Airway epithelial cell (primary cell): ENCODE results near the gene DUXB. TPM values are rescaled to one million over a fixed set of nuclear protein-coding genes. Genes with fewer than 3 reads are reported as not detected.

Experiments used
- total RNA-seq: library from RNA; depleted of rRNA; stranded (reverse); fragments of >200 nt; gene quantifications from 2 replicates; pipeline ENCODE4 v1.2.3, GENCODE V29; 2015

DUXB gene
- total RNA-seq, result not detected in 2 replicates

GRCh38 chr16:75701361-75701760 lies at the start of gene DUXB:
TSS of gene DUXB (minus strand) at chr16:75701461. CDS start at chr16:75701418, 43 bp downstream.

GRCh38 chr16:75726390-75726789 lies 25.1 kb upstream of the DUXB start, which contains the start of gene CPHXL:
TSS of gene CPHXL (minus strand) at chr16:75726490. CDS start at chr16:75726442, 48 bp downstream.

GRCh38 chr16:75676909-75677308 lies 24.4 kb downstream of the DUXB start, which contains the start of gene CPHXL2:
TSS of gene CPHXL2 (minus strand) at chr16:75677009. CDS start at chr16:75676999, 10 bp downstream.

GRCh38 chr16:75647492-75648264 lies 53.6 kb downstream of the DUXB start, which contains the start of the genes KARS1 and TERF2IP:
TSS of gene KARS1 (minus strand) at chr16:75647665. CDS start at chr16:75647639, 26 bp downstream.
TSS of gene TERF2IP (plus strand) at chr16:75647773. CDS start at chr16:75647883, 110 bp downstream.

Other genes with a start within 250 kb of the DUXB start
- 15.4 and 17.6 TPM in 2 replicates for gene TMEM170A, start 236.8 kb downstream of the DUXB start, total RNA-seq
- gene CHST6, start 206.0 kb downstream of the DUXB start, total RNA-seq, result 1.3 and 1.5 TPM in 2 replicates
- gene CHST5, start 165.4 kb downstream of the DUXB start, total RNA-seq, result not detected in 2 replicates
- gene TMEM231, start 145.2 kb downstream of the DUXB start, total RNA-seq, result 9.0 and 9.9 TPM in 2 replicates
- 53.8 and 70.7 TPM in 2 replicates for gene GABARAPL2, start 135.1 kb downstream of the DUXB start, total RNA-seq
- gene ADAT1, start 78.2 kb downstream of the DUXB start, total RNA-seq, result 30.7 and 43.7 TPM in 2 replicates
- 176 and 180 TPM in 2 replicates for gene KARS1, start 53.8 kb downstream of the DUXB start, total RNA-seq
- 38.1 and 41.4 TPM in 2 replicates for gene TERF2IP, start 53.7 kb downstream of the DUXB start, total RNA-seq
- gene CPHXL2, start 24.5 kb downstream of the DUXB start, total RNA-seq, result not detected in 2 replicates
- gene CPHXL, start 25.0 kb upstream of the DUXB start, total RNA-seq, result not detected in 2 replicates